Measurements from ENCODE around the gene MTTP. TPM values are rescaled to one million over a fixed set of nuclear protein-coding genes. Genes with fewer than 3 reads are reported as not detected.

MTTP gene
- total and polyA plus RNA-seq, 2 experiments from 2014 or later = 0.08 to 0.14 TPM

GRCh38 chr4:99612281-99612680 is 37.7 kb downstream of the MTTP start:
- Mint-ChIP-seq H3K4me3 (no peak overlapping the region), H3K27me3 (ENCODE audit: insufficient read depth, low read depth, poor library complexity) (no peaks in the 10 kb centered on the region), H3K36me3 (ENCODE audit: low read depth) (no peaks in the 10 kb centered on the region), H3K4me1 (peaks cover 5% of the 10 kb centered on the region; the same call in 2 of the 3 replicates), H3K9me3 (no peaks in the 10 kb centered on the region), H3K27ac (no peak overlapping the region)
- Histone ChIP-seq H4K20me1 (replicated peaks; ENCODE audit: insufficient read depth) (no peaks in the 10 kb centered on the region), H3K27me3 (ENCODE audit: insufficient read depth) (no peaks in the 10 kb centered on the region), H3K4me1 (ENCODE audit: insufficient read depth) (no peaks in the 10 kb centered on the region), H3K27ac (ENCODE audit: low read depth) (no peak overlapping the region), H2AFZ (no peak overlapping the region), H3K4me2 (no peak overlapping the region), H3K4me3 (no peak overlapping the region), H3F3A (replicated peaks; ENCODE audit: low read depth) (no peaks in the 10 kb centered on the region), H3K9me2 (ENCODE audit: insufficient read depth) (0 out of 2 replicates have a peak, but pooled peaks cover 4% of the 10 kb centered on the region), H3K79me2 (replicated peaks; ENCODE audit: insufficient read depth) (no peaks in the 10 kb centered on the region), H3K36me3 (ENCODE audit: insufficient read depth) (no peaks in the 10 kb centered on the region)
- no peak for ATAC-seq
- TF ChIP-seq CTCF (conservative IDR thresholded peaks at IDR 0.05; ENCODE audit: low read depth in 2 of 2) (no peak), ZNF114 (CRISPR knock-in tag; IDR thresholded peaks at IDR 0.05) (no peak), JUNB (IDR thresholded peaks at IDR 0.05; ENCODE audit: unreplicated experiment) (no peak), POLR2AphosphoS5 (IDR thresholded peaks at IDR 0.05; ENCODE audit: low read depth) (no peak), ZNF462 (CRISPR knock-in tag; IDR thresholded peaks at IDR 0.05) (no peak), REST (IDR thresholded peaks at IDR 0.05; ENCODE audit: unreplicated experiment) (no peak), ETS1 (IDR thresholded peaks at IDR 0.05) (no peak), NANOG (IDR thresholded peaks at IDR 0.05; ENCODE audit: borderline replicate concordance) (no peak), STAT1 (IDR thresholded peaks at IDR 0.05; ENCODE audit: unreplicated experiment) (no peak), EZH2 (IDR thresholded peaks at IDR 0.05; ENCODE audit: low read depth, unreplicated experiment) (no peak), EZH2phosphoT487 (IDR thresholded peaks at IDR 0.05; ENCODE audit: unreplicated experiment) (no peak), ZNF331 (CRISPR knock-in tag; IDR thresholded peaks at IDR 0.05; ENCODE audit: low read depth) (no peak), CREB1 (CRISPR knock-in tag; IDR thresholded peaks at IDR 0.05; ENCODE audit: low read depth) (no peak)
- no peak for DNase-seq (ENCODE audit: low spot score)
